H1 (cell line): ENCODE measurements around the gene AFG1L.
A peak's percentile ranks its signal among the peaks of the same experiment; 100 is the strongest.

Source experiments
- EZH2 ChIP-seq: fragments of 200-600 bp; sonication (generic); IDR thresholded peaks from 2 replicates; pipeline ENCODE4 v1.7.1; 2012; ENCODE audit warnings: low read depth, mild to moderate bottlenecking, moderate library complexity, low read length, inconsistent platforms; ENCODE audit not compliant: severe bottlenecking
- KDM1A ChIP-seq: fragments of 200-600, 300-600 bp; sonication (generic); IDR thresholded peaks from 2 replicates; pipeline ENCODE4 v1.7.1; 2016; ENCODE audit warnings: mild to moderate bottlenecking, low read length, borderline replicate concordance
- POLR2AphosphoS5 ChIP-seq: IDR thresholded peaks from 2 replicates; pipeline ENCODE4 v1.6.1; 2011; ENCODE audit warnings: low read depth, low read length
- RNF2 ChIP-seq: fragments of 200-900, 300-1000 bp; sonication (generic); IDR thresholded peaks from 2 replicates; pipeline ENCODE4 v1.7.1; 2016; ENCODE audit warnings: borderline replicate concordance, low read depth, mild to moderate bottlenecking, antibody characterized with exemption, low read length; ENCODE audit not compliant: poor library complexity, severe bottlenecking; ENCODE audit errors: missing control alignments
- SIN3A ChIP-seq, 2 experiments: IDR thresholded peaks in 1 of 2; conservative IDR thresholded peaks in 1 of 2; 2 replicates each; pipeline ENCODE4 v1.6.1; 2011 to 2012; ENCODE audit warnings: low read length in 2 of 2, improper control_type of control experiment in 1 of 2, low read depth in 1 of 2, mild to moderate bottlenecking in 1 of 2
- SUZ12 ChIP-seq: fragments of 200-600 bp; sonication (generic); IDR thresholded peaks from 2 replicates; pipeline ENCODE4 v1.6.1; 2012; ENCODE audit warnings: mild to moderate bottlenecking, inconsistent platforms, low read length, moderate library complexity, mixed read lengths
- TF ChIP-seq, protein P1 (sequence below): IDR thresholded peaks from 2 replicates; pipeline ENCODE4 v1.6.1; 2012; ENCODE audit warnings: inconsistent platforms
- TF ChIP-seq, protein P2 (sequence below), 3 experiments: IDR thresholded peaks; 1 replicate in 2 of 3; 2 replicates in 1 of 3; pipeline versions ENCODE4 v1.5.1 to v1.6.1; 2011; ENCODE audit warnings: low read length in 3 of 3, mild to moderate bottlenecking in 3 of 3, inconsistent platforms in 2 of 3, low read depth in 1 of 3, moderate library complexity in 1 of 3; ENCODE audit not compliant: insufficient read depth in 1 of 3; ENCODE audit errors: control extremely low read depth in 1 of 3
- TF ChIP-seq, protein P3 (sequence below): IDR thresholded peaks from 2 replicates; pipeline ENCODE4 v1.6.1; 2011; ENCODE audit warnings: low read depth, mild to moderate bottlenecking, low read length; ENCODE audit not compliant: insufficient read depth

DNA sequence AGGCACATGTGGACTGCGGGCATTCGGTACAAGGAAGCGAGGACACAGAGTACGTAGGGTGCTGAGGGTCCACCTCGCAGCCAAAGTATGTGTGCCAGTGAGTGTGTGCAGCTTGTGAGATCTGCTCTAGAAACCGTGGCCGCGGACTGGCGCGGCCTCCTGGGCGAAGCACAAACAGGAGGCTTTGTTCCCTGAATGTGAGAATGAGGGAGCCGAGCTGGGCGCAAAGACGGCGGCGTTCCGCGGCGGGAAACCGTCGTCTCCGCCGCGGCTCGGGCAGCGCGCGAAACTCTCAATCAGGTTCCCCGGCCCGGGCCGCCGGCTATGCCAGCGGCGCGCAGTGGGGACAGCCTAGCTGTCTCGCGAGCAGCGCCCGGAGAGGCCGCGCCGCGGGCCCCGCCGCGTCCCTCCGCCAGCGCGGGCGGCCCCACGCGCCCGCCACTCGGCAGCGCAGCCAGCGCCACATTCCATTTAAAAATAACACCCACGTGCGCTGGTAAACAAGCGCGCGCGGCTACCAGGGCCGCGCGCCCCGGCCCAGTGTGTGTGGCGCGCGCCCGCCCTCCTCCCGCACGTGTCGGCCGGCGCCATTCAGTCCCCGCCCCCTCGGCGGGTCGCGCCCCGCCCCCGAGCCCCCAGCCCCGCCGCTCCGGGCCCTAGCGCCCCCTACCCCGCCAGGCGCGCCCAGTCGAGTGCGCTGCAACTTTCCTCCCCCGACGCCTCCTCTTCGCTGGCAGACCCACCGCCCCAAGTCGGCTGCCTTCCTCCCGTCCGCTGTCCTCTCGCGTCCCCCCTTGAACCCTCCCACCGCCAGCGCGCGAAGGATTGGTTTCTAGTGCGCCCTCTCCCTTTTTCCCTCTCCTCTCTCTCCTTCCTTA, 262.9 kb downstream of the AFG1L start:
- TF ChIP-seq, protein P1, sequence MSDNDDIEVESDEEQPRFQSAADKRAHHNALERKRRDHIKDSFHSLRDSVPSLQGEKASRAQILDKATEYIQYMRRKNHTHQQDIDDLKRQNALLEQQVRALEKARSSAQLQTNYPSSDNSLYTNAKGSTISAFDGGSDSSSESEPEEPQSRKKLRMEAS: peak; percentile 89
- TF ChIP-seq RNF2 (no peak), SUZ12 (no peak), KDM1A (no peak), POLR2AphosphoS5 (no peak; the same call in 1 of the 2 replicates), EZH2 (peak; percentile 39), SIN3A (conservative IDR thresholded peaks at IDR 0.05 in 1 of 2, IDR thresholded peaks at IDR 0.05 in 1 of 2; ENCODE audit: low read depth in 1 of 2, low read length in 2 of 2) (peak in 1 of 2 experiments; percentile 78; a peak in 2 of 4 replicates)
- TF ChIP-seq, protein P2, sequence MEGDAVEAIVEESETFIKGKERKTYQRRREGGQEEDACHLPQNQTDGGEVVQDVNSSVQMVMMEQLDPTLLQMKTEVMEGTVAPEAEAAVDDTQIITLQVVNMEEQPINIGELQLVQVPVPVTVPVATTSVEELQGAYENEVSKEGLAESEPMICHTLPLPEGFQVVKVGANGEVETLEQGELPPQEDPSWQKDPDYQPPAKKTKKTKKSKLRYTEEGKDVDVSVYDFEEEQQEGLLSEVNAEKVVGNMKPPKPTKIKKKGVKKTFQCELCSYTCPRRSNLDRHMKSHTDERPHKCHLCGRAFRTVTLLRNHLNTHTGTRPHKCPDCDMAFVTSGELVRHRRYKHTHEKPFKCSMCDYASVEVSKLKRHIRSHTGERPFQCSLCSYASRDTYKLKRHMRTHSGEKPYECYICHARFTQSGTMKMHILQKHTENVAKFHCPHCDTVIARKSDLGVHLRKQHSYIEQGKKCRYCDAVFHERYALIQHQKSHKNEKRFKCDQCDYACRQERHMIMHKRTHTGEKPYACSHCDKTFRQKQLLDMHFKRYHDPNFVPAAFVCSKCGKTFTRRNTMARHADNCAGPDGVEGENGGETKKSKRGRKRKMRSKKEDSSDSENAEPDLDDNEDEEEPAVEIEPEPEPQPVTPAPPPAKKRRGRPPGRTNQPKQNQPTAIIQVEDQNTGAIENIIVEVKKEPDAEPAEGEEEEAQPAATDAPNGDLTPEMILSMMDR (IDR thresholded peaks at IDR 0.05; ENCODE audit: control extremely low read depth in 1 of 3, insufficient read depth in 1 of 3, low read depth in 1 of 3, low read length in 3 of 3): peak in 1 of 3 experiments; percentile 20; a peak in 1 of 4 replicates
- TF ChIP-seq, protein P3, sequence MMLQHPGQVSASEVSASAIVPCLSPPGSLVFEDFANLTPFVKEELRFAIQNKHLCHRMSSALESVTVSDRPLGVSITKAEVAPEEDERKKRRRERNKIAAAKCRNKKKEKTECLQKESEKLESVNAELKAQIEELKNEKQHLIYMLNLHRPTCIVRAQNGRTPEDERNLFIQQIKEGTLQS: no peak
